ENCODE measurements around the gene RRAGD. TPM values are rescaled to one million over a fixed set of nuclear protein-coding genes. Genes with fewer than 3 reads are reported as not detected.
"Not testable (repeated sequence)": the region's sequence is repeated elsewhere in the genome, so short reads cannot be mapped to it uniquely, and the experiment has no call there.

RRAGD gene
- total RNA-seq, 1 donor from 2014 or later = 3.4 TPM

- no peak for DNase-seq (ENCODE audit: low read depth)
- peaks cover 5% of the 10 kb centered on the region for H3K27me3 ChIP-seq (ENCODE audit: control insufficient read depth, insufficient read depth, low read length)
- no peak for FAIRE-seq
- no peak overlapping the region for H3K4me3 ChIP-seq (ENCODE audit: low read depth, low read length)
- no peaks in the 10 kb centered on the region for H3K36me3 ChIP-seq (ENCODE audit: control insufficient read depth, insufficient read depth, low read length)
- no peak for TF ChIP-seq CTCF (IDR thresholded peaks at IDR 0.05; ENCODE audit: insufficient read depth, low read length, severe bottlenecking)
These were observed 7.6 kb downstream of the RRAGD start for GRCh38 chr6:89404512-89404911.

- no peak for TF ChIP-seq CTCF (IDR thresholded peaks at IDR 0.05; ENCODE audit: insufficient read depth, low read length, severe bottlenecking)
- no peaks in the 10 kb centered on the region for H3K36me3 ChIP-seq (ENCODE audit: control insufficient read depth, insufficient read depth, low read length)
- peaks cover 5% of the 10 kb centered on the region for H3K27me3 ChIP-seq (ENCODE audit: control insufficient read depth, insufficient read depth, low read length)
- H3K4me3 ChIP-seq (ENCODE audit: low read depth, low read length) = no peak overlapping the region
- FAIRE-seq (no peak), DNase-seq (ENCODE audit: low read depth) (no peak)
These were observed 9.3 kb downstream of the RRAGD start for GRCh38 chr6:89402776-89403175.

- DNase-seq (ENCODE audit: low read depth) (no peak), FAIRE-seq (no peak)
- H3K36me3 ChIP-seq (ENCODE audit: control insufficient read depth, insufficient read depth, low read length) = no peaks in the 10 kb centered on the region
- H3K27me3 ChIP-seq (ENCODE audit: control insufficient read depth, insufficient read depth, low read length) = peaks cover 2% of the 10 kb centered on the region
- H3K4me3 ChIP-seq (ENCODE audit: low read depth, low read length) = no peak overlapping the region
- TF ChIP-seq CTCF (IDR thresholded peaks at IDR 0.05; ENCODE audit: insufficient read depth, low read length, severe bottlenecking) = no peak
These were observed 11.1 kb downstream of the RRAGD start for GRCh38 chr6:89400912-89401399.

GRCh38 chr6:89400050-89400449, 12.0 kb downstream of the RRAGD start:
- DNase-seq (ENCODE audit: low read depth) = no peak
- no peaks in the 10 kb centered on the region for H3K36me3 ChIP-seq (ENCODE audit: control insufficient read depth, insufficient read depth, low read length)
- no peak overlapping the region for H3K4me3 ChIP-seq (ENCODE audit: low read depth, low read length)
- no peak for TF ChIP-seq CTCF (IDR thresholded peaks at IDR 0.05; ENCODE audit: insufficient read depth, low read length, severe bottlenecking)
- no peak for FAIRE-seq
- peaks cover 2% of the 10 kb centered on the region for H3K27me3 ChIP-seq (ENCODE audit: control insufficient read depth, insufficient read depth, low read length)

GRCh38 chr6:89398762-89399525, 13.1 kb downstream of the RRAGD start:
- Histone ChIP-seq H3K36me3 (ENCODE audit: control insufficient read depth, insufficient read depth, low read length) (no peaks in the 10 kb centered on the region), H3K4me3 (ENCODE audit: low read depth, low read length) (no peak overlapping the region), H3K27me3 (ENCODE audit: control insufficient read depth, insufficient read depth, low read length) (peaks cover 2% of the 10 kb centered on the region)
- DNase-seq (ENCODE audit: low read depth) (no peak), FAIRE-seq (no peak)
- TF ChIP-seq CTCF (IDR thresholded peaks at IDR 0.05; ENCODE audit: insufficient read depth, low read length, severe bottlenecking) = no peak

- not testable (repeated sequence) for H3K36me3 ChIP-seq (ENCODE audit: control insufficient read depth, insufficient read depth, low read length); DNase-seq (ENCODE audit: low read depth); H3K27me3 ChIP-seq (ENCODE audit: control insufficient read depth, insufficient read depth, low read length); H3K4me3 ChIP-seq (ENCODE audit: low read depth, low read length); FAIRE-seq
These were observed 14.2 kb downstream of the RRAGD start for GRCh38 chr6:89397884-89398283.
